ENCODE measurements around the gene PABPN1L. TPM values are rescaled to one million over a fixed set of nuclear protein-coding genes. Genes with fewer than 3 reads are reported as not detected.

The PABPN1L gene
- total and polyA plus RNA-seq, 2 donors (not counting 3 experiments of a cell fraction or from before 2014, with no cell fraction given), result not detected

- no TSS peak for BruUV-seq (replicated peaks)
- Histone ChIP-seq H3K36me3 (ENCODE audit: control insufficient read depth in 2 of 2, extremely low read depth in 1 of 2, insufficient read depth in 2 of 2, low read length in 2 of 2) (no peaks in the 10 kb centered on the region), H3K4me2 (ENCODE audit: insufficient read depth, low read length) (no peak overlapping the region), H3K9me1 (replicated peaks; ENCODE audit: control insufficient read depth, extremely low read depth, insufficient read depth, low read length) (no peaks in the 10 kb centered on the region), H4K20me1 (replicated peaks; ENCODE audit: control insufficient read depth, extremely low read depth, insufficient read depth, low read length) (no peaks in the 10 kb centered on the region), H3K4me3 (replicated peaks in 1 of 3; ENCODE audit: insufficient read depth in 1 of 3, low read depth in 1 of 3, low read length in 3 of 3) (no peak overlapping the region), H3K9ac (replicated peaks; ENCODE audit: extremely low read depth, insufficient read depth, low read length) (no peak overlapping the region), H3K79me2 (ENCODE audit: control insufficient read depth, insufficient read depth, low read length) (no peaks in the 10 kb centered on the region), H3K4me1 (ENCODE audit: control insufficient read depth, extremely low read depth, insufficient read depth, low read length) (no peaks in the 10 kb centered on the region), H3K27me3 (ENCODE audit: control insufficient read depth in 2 of 2, insufficient read depth in 2 of 2, low read length in 2 of 2) (no peaks in the 10 kb centered on the region), H3K9me3 (replicated peaks; ENCODE audit: control insufficient read depth, insufficient read depth, low read length) (no peaks in the 10 kb centered on the region), H2AFZ (ENCODE audit: low read depth, low read length) (no peak overlapping the region), H3K27ac (ENCODE audit: insufficient read depth, low read depth, low read length) (no peak overlapping the region)
- ChIA-PET POLR2A (no interaction called here), CTCF (no interaction called here)
- TF ChIP-seq MAX (IDR thresholded peaks at IDR 0.05; ENCODE audit: insufficient read depth, insufficient read length) (no peak), GATA2 (IDR thresholded peaks at IDR 0.05; ENCODE audit: insufficient read depth, insufficient read length, low read depth, low read length) (no peak), POLR2AphosphoS5 (IDR thresholded peaks at IDR 0.05; ENCODE audit: insufficient read depth, low read depth, low read length) (no peak), EZH2 (IDR thresholded peaks at IDR 0.05; ENCODE audit: borderline replicate concordance, low read depth, low read length, severe bottlenecking) (no peak), JUN (IDR thresholded peaks at IDR 0.05; ENCODE audit: borderline replicate concordance, insufficient read depth, insufficient read length, low read depth) (no peak), CTCF (IDR thresholded peaks at IDR 0.05; ENCODE audit: extremely low read depth in 1 of 2, insufficient read depth in 1 of 2, low read depth in 1 of 2, low read length in 2 of 2) (no peak), POLR2A (IDR thresholded peaks at IDR 0.05; ENCODE audit: low read depth, low read length) (no peak), FOS (IDR thresholded peaks at IDR 0.05; ENCODE audit: borderline replicate concordance, insufficient read depth, low read length) (no peak), MYC (IDR thresholded peaks at IDR 0.05; ENCODE audit: low read depth, low read length) (no peak)
- FAIRE-seq, result no peak
- intact Hi-C loops (cut with micrococcal nuclease), result no loop called here
- no peak for DNase-seq (ENCODE audit: low read depth, low spot score)
- dilution Hi-C loops (cut with MboI; ENCODE audit: extremely low pct_ligation_motif_present, low sequenced_read_pairs), result no loop called here
Measured at GRCh38 chr16:88883117-88883895, 16.8 kb upstream of the PABPN1L start.

Measured in endothelial cell of umbilical vein (primary cell).